DOHH2 (cell line): ENCODE data around the gene MCMBP.
"Not testable (repeated sequence)": the region's sequence is repeated elsewhere in the genome, so short reads cannot be mapped to it uniquely, and the experiment has no call there.

Experiments used
- H3F3A ChIP-seq: fragments of 200-600 bp; sonication (generic), shearing (Covaris generic); 2 replicates; pipeline ENCODE4 v1.6.0; 2016; ENCODE audit warnings: antibody characterized with exemption, mild to moderate bottlenecking; ENCODE audit not compliant: control insufficient read depth, insufficient read depth
- H3K27ac ChIP-seq: fragments of 200-600 bp; sonication (generic); 2 replicates; pipeline ENCODE4 v1.5.1; 2014; ENCODE audit warnings: low read depth, mild to moderate bottlenecking, low read length, moderate library complexity
- H3K27me3 ChIP-seq: fragments of 200-600 bp; sonication (generic); 2 replicates; pipeline ENCODE4 v1.6.1; 2014; ENCODE audit warnings: mild to moderate bottlenecking, low read length, mixed read lengths; ENCODE audit not compliant: control insufficient read depth
- H3K36me3 ChIP-seq: fragments of 200-600 bp; sonication (generic); 2 replicates; pipeline ENCODE4 v1.6.1; 2014; ENCODE audit warnings: mild to moderate bottlenecking, low read length, moderate library complexity, mixed read lengths; ENCODE audit not compliant: control insufficient read depth
- H3K4me1 ChIP-seq: fragments of 200-600 bp; sonication (generic); 2 replicates; pipeline ENCODE4 v1.6.1; 2014; ENCODE audit warnings: mild to moderate bottlenecking, low read length, mixed read lengths; ENCODE audit not compliant: control insufficient read depth
- H3K4me2 ChIP-seq: fragments of 200-600 bp; sonication (generic); 2 replicates; pipeline ENCODE4 v1.6.0; 2014; ENCODE audit warnings: mild to moderate bottlenecking, low read length, moderate library complexity
- H3K4me3 ChIP-seq: fragments of 200-600 bp; sonication (generic); 2 replicates; pipeline ENCODE4 v1.5.1; 2014; ENCODE audit warnings: mild to moderate bottlenecking, low read length, mixed read lengths
- H3K79me2 ChIP-seq: fragments of 200-600 bp; sonication (generic); 2 replicates; pipeline ENCODE4 v1.6.1; 2014; ENCODE audit warnings: mild to moderate bottlenecking, low read length, mixed read lengths; ENCODE audit not compliant: control insufficient read depth
- H3K9me2 ChIP-seq: fragments of 200-600 bp; sonication (generic); replicated peaks from 2 replicates; pipeline ENCODE4 v1.6.1; 2014; ENCODE audit warnings: mild to moderate bottlenecking, low read length, mixed read lengths; ENCODE audit not compliant: control insufficient read depth
- H3K9me3 ChIP-seq: fragments of 200-600 bp; sonication (generic); 2 replicates; pipeline ENCODE4 v1.6.1; 2014; ENCODE audit warnings: antibody characterized with exemption, low read length, mixed read lengths; ENCODE audit not compliant: control insufficient read depth, insufficient read depth
- H4K20me1 ChIP-seq: fragments of 200-600 bp; sonication (generic); 2 replicates; pipeline ENCODE4 v1.6.0; 2014; ENCODE audit warnings: low read depth, mild to moderate bottlenecking, antibody characterized with exemption, low read length, moderate library complexity; ENCODE audit not compliant: control insufficient read depth, insufficient read depth
- EZH2phosphoT487 ChIP-seq: fragments of 200-600 bp; sonication (generic); IDR thresholded peaks from 2 replicates; pipeline ENCODE4 v1.6.1; 2017; ENCODE audit warnings: borderline replicate concordance, mild to moderate bottlenecking, antibody characterized with exemption, low read length, moderate library complexity, mixed read lengths
- TF ChIP-seq, protein P1 (sequence below): fragments of 200-600 bp; sonication (generic); IDR thresholded peaks from one replicate; pipeline ENCODE4 v1.5.1; 2014; ENCODE audit warnings: antibody characterized with exemption, mild to moderate bottlenecking, low read depth, low read length; ENCODE audit not compliant: poor library complexity, severe bottlenecking

The MCMBP gene

DNA sequence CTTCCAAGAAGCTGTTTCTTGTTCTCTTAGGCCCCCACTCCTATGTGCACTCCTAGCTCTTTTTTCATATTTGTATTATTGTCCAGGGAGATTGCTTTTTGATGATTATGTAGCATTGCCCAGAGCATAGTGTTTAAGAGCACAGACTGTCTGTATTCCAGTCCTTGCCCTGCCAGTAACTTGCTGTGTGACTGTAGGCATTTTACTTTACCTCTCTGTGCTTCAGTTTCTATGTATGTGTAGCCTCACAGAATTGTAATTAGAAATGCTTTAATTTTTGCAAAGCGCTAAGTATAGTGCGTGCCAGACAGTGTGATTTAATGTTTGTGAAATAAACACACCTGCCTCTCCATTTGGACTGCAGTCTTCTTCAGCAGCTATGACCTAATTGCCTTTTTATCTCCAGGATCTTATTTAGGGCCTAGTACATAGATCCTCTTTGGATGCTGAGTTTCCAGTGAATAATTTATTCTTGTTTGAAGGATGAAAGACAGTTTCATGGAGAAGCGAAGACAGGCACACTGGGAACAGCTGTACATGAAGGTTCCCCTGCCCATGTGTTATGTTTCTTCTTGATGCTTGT, 21.3 kb upstream of the MCMBP start:
- H3K4me3 ChIP-seq = peak overlapping the region; percentile 97

DNA sequence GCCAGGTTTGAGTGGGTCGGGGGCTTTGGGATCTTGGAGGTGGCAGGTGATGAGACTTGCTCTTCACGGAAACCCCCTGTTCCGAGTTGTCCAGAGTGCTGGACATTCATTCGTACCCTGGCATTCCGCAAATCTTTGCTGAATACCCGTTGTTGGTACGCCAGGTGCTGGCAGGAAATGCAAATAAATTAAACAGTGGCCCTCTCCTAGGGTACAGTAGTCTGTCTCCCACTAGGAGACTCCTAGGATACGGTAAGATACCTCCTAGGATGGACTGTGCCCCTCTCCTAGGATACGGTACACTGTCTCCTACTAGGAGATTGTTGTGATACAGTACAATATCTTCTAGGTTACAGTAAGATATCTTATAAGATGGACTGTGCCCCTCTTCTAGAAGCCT, 20.4 kb upstream of the MCMBP start:
- Histone ChIP-seq H3K27ac (peak overlapping the region; percentile 47), H3K27me3 (no peaks in the 10 kb centered on the region), H4K20me1 (no peaks in the 10 kb centered on the region), H3K4me3 (peak overlapping the region; percentile 97), H3K4me2 (peak overlapping the region; percentile 85), H3F3A (peaks cover 5% of the 10 kb centered on the region), H3K9me2 (no peaks in the 10 kb centered on the region), H3K79me2 (peaks cover 63% of the 10 kb centered on the region), H3K9me3 (peaks cover 8% of the 10 kb centered on the region; the same call in 1 of the 2 replicates), H3K36me3 (peaks cover 28% of the 10 kb centered on the region), H3K4me1 (peaks cover 28% of the 10 kb centered on the region)
- TF ChIP-seq, protein P1, sequence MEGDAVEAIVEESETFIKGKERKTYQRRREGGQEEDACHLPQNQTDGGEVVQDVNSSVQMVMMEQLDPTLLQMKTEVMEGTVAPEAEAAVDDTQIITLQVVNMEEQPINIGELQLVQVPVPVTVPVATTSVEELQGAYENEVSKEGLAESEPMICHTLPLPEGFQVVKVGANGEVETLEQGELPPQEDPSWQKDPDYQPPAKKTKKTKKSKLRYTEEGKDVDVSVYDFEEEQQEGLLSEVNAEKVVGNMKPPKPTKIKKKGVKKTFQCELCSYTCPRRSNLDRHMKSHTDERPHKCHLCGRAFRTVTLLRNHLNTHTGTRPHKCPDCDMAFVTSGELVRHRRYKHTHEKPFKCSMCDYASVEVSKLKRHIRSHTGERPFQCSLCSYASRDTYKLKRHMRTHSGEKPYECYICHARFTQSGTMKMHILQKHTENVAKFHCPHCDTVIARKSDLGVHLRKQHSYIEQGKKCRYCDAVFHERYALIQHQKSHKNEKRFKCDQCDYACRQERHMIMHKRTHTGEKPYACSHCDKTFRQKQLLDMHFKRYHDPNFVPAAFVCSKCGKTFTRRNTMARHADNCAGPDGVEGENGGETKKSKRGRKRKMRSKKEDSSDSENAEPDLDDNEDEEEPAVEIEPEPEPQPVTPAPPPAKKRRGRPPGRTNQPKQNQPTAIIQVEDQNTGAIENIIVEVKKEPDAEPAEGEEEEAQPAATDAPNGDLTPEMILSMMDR = no peak
- no peak for TF ChIP-seq EZH2phosphoT487

More for the DNA sequence above, 21.3 kb upstream of the MCMBP start:
- peaks cover 5% of the 10 kb centered on the region for H3F3A ChIP-seq
- H3K27ac ChIP-seq = no peak overlapping the region
- peaks cover 8% of the 10 kb centered on the region; the same call in 1 of the 2 replicates for H3K9me3 ChIP-seq
- H3K4me1 ChIP-seq = peaks cover 28% of the 10 kb centered on the region
- H3K36me3 ChIP-seq = peaks cover 37% of the 10 kb centered on the region
- peak overlapping the region; percentile 85 for H3K4me2 ChIP-seq
- H3K79me2 ChIP-seq = peaks cover 71% of the 10 kb centered on the region
- TF ChIP-seq EZH2phosphoT487 = no peak
- TF ChIP-seq, protein P1 = no peak
- no peaks in the 10 kb centered on the region for H3K9me2 ChIP-seq
- no peaks in the 10 kb centered on the region for H3K27me3 ChIP-seq
- H4K20me1 ChIP-seq = no peaks in the 10 kb centered on the region

DNA sequence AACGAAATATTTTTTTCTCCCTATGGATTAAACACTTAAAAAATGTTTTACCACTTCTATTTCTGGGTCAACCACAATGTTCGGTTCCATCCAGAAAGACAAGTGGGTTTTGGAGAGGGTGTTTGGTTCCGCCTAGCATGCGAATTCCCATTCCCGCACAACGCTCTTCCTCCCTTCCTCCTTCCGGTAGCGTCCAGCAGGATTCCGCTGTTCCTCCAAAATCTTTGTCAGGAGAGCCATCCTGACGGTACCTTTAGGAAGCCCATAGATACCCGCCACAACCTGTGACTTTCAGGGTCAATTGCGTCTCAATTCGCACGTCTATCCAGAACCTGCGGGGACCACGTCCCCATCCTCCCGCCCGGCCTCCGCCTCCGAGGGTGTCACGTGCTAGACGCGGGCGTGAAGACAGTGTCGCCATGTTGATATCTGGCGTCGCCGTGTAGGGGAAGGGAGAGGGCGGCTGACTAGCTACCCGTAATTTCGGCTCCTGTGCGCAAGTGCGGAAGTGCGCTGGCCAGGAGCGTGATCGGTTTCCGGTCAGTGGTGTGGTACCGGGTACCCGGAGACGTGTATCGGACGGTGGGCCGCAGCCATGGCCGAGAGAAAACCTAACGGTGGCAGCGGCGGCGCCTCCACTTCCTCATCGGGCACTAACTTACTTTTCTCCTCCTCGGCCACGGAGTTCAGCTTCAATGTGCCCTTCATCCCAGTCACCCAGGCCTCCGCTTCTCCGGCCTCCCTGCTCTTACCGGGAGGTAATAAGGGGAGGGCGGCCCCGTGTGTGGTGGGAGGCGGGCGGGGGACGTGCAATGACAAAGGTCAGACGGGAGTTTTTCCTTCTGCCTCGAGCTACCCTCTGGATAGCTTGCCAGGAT, 19.8 kb upstream of the MCMBP start, which contains the start of gene SEC23IP:
Gene SEC23IP (plus strand): TSS at position 543 of the 878 bp plus-strand sequence. CDS start 53 bp downstream, at position 596.
- H3K9me3 ChIP-seq = peaks cover 8% of the 10 kb centered on the region; the same call in 1 of the 2 replicates

DNA sequence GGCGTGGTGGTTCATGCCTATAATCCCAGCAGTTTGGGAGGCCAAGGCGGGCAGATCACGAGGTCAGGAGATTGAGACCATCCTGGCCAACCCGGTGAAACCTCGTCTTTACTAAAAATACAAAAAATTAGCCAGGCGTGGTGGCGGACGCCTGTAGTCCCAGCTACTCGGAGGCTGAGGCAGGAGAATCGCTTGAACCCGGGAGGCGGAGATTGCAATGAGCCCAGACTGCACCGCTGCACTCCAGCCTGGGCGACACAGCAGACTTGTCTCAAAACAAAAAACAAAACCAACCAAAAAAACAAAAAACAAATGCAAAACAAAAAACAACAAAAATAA, 19.2 kb upstream of the MCMBP start:
- not testable (repeated sequence) for H3K9me3 ChIP-seq, H4K20me1 ChIP-seq, H3K9me2 ChIP-seq, H3F3A ChIP-seq, H3K27me3 ChIP-seq
- Histone ChIP-seq H3K79me2 (peaks cover 54% of the 10 kb centered on the region), H3K27ac (peak overlapping the region; percentile 32; the same call in 1 of the 2 replicates), H3K36me3 (peaks cover 23% of the 10 kb centered on the region), H3K4me3 (peak overlapping the region; percentile 97), H3K4me1 (peaks cover 28% of the 10 kb centered on the region), H3K4me2 (peak overlapping the region; percentile 85)

More for the DNA sequence above, 19.8 kb upstream of the MCMBP start, which contains the start of gene SEC23IP:
- H3K4me3 ChIP-seq = peak within 1 kb of the TSS; percentile 97
- no peaks in the 10 kb centered on the region for H3K9me2 ChIP-seq
- no peaks in the 10 kb centered on the region for H4K20me1 ChIP-seq
- TF ChIP-seq EZH2phosphoT487 = no peak
- TF ChIP-seq, protein P1 = no peak
- peaks cover 60% of the 10 kb centered on the region for H3K79me2 ChIP-seq
- H3K4me2 ChIP-seq = peak within 1 kb of the TSS; percentile 85
- H3K27ac ChIP-seq = peak within 1 kb of the TSS; percentile 47
- H3K27me3 ChIP-seq = no peaks in the 10 kb centered on the region
- peaks cover 28% of the 10 kb centered on the region for H3K4me1 ChIP-seq
- H3K36me3 ChIP-seq = peaks cover 27% of the 10 kb centered on the region
- H3F3A ChIP-seq = peaks cover 5% of the 10 kb centered on the region

DNA sequence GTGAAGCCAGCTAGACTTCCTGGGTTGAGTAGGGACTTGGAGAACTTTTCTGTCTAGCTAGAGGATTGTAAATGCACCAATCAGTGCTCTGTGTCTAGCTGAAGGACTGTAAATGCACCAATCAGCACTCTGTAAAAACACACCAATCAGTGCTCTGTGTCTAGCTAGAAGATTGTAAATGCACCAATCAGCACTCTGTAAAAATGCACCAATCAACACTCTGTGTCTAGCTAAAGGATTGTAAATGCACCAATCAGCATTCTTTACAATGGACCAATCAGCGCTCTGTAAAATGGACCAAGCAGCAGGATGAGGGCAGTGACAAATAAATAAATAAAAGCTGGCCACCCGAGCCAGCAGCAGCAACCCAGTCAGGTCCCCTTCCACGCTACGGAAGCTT, 17.7 kb upstream of the MCMBP start:
- not testable (repeated sequence) for H3K9me3 ChIP-seq, H3K27ac ChIP-seq, H3K4me3 ChIP-seq, H3K9me2 ChIP-seq, H4K20me1 ChIP-seq, H3K4me2 ChIP-seq, H3K27me3 ChIP-seq, H3F3A ChIP-seq
- peaks cover 24% of the 10 kb centered on the region for H3K4me1 ChIP-seq
- H3K79me2 ChIP-seq = peaks cover 39% of the 10 kb centered on the region
- peaks cover 20% of the 10 kb centered on the region for H3K36me3 ChIP-seq
